HG02623 (cell line): Measurements from ENCODE around the gene GTPBP3.
"Not testable (repeated sequence)": the region's sequence is repeated elsewhere in the genome, so short reads cannot be mapped to it uniquely, and the experiment has no call there.

Source experiments
- ATAC-seq: cut with Tn5 transposase; IDR thresholded peaks from one replicate; pipeline ENCODE4 v1.9.1; 2021; ENCODE audit warnings: moderate library complexity; ENCODE audit not compliant: unreplicated experiment

GTPBP3 gene

GRCh38 chr19:17341386-17341785 is 4.0 kb downstream of the GTPBP3 start:
- ATAC-seq, result no peak

- no peak for ATAC-seq
Observed at GRCh38 chr19:17341845-17342244, 4.5 kb downstream of the GTPBP3 start.

DNA sequence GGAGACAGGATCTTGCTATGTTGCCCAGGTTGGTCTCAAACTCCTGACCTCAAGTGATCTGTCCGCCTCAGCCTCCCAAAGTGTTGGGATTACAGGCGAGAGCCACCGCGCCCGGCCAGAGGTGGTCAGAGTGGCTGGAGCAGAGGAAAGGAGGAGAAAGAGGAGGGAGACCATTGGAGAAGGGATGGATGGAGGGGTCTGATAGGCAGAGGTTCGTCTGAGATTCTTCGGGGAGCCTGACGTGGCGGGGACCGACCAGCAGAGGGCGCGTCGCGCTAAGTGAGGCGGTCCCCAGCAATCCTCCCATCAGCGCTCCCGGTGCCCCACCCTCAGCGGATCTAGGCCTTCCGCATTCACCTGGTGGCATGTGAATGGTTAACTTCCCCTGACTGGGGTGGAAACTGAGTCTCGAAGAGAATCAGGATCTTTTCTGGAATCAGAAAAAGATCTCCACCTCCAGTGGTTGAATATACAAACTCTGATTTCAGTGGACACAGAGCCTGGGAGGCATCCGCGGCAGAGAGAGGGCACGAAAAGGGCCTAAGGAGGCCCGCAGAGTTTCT is 8.8 kb downstream of the GTPBP3 start:
- ATAC-seq, result no peak

GRCh38 chr19:17347361-17347760 is 10.0 kb downstream of the GTPBP3 start:
- ATAC-seq, result no peak

DNA sequence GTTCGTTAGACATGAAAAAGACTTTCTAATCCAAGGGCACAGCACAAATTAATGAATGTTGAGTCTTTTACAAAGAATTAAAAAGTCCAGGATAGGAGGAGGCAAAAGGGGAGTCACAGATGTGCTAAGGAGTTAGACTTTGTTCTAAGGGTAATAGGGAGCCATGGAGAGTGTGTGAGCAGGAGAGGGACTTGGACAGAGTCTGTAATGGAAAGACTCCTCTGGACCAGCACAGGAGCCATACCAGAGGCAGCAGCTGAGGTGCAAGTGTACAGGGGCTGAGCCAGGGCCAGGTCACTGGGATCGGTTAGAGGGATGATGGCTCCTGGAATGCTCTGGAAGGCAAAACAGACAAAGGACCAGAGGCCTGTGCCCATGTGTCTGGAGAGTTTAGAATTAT is 10.5 kb downstream of the GTPBP3 start:
- no peak for ATAC-seq

DNA sequence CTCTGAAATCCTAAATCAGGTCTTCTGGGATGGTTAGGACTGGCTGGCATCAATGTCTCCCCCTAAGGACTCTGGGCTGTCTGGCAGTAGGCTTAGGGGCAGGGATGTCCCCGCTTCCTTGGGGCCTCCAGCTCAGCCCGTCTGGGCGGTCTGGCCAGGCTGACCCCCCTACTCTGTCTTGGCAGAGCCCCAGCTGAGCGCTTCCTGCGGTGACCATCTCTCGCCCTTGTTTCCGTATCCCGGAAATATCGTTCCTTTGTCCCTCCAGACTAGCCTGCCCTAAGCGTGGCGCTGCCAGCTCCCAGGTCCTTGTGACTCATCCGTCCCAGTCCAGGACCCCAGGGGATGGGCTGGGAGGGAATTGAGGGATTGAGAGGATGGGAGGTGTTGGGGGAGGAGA is 11.3 kb downstream of the GTPBP3 start:
- ATAC-seq, result no peak

GRCh38 chr19:17351815-17352435 is 14.6 kb downstream of the GTPBP3 start:
- no peak for ATAC-seq

- ATAC-seq, result no peak
Observed at GRCh38 chr19:17352608-17353280, 15.4 kb downstream of the GTPBP3 start.

- no peak for ATAC-seq
Observed at GRCh38 chr19:17353386-17353785, 16.0 kb downstream of the GTPBP3 start.

DNA sequence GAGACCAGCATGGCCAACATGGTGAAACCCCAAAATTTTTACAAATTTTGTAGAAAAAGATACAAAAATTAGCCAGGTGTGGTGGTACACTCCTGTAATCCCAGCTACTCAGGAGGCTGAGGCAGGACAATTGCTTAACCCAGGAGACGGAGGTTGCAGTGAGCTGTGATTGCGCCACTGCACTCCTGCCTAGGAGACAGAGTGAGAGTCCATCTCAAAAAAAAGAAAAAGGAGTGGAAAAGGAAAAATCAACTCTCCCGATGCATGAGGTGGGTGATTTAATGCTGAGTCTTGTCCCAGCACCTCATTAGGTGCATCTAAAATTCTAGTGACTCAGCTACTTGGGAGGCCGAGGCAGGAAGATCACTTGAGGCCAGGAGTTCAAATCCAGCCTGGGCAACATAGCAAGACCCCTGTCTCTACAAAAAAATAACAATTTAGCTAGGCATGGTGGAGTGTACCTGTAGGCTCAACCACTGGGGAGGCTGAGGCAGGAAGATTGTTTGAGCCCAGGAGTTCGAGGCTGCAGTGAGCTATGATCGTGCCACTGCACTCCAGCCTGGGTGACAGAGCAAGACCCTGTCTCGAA is 19.8 kb downstream of the GTPBP3 start:
- ATAC-seq, result no peak

- ATAC-seq, result no peak
Observed at GRCh38 chr19:17357724-17358123, 20.4 kb downstream of the GTPBP3 start.

- ATAC-seq, result no peak
Observed at GRCh38 chr19:17358395-17358794, 21.0 kb downstream of the GTPBP3 start.

DNA sequence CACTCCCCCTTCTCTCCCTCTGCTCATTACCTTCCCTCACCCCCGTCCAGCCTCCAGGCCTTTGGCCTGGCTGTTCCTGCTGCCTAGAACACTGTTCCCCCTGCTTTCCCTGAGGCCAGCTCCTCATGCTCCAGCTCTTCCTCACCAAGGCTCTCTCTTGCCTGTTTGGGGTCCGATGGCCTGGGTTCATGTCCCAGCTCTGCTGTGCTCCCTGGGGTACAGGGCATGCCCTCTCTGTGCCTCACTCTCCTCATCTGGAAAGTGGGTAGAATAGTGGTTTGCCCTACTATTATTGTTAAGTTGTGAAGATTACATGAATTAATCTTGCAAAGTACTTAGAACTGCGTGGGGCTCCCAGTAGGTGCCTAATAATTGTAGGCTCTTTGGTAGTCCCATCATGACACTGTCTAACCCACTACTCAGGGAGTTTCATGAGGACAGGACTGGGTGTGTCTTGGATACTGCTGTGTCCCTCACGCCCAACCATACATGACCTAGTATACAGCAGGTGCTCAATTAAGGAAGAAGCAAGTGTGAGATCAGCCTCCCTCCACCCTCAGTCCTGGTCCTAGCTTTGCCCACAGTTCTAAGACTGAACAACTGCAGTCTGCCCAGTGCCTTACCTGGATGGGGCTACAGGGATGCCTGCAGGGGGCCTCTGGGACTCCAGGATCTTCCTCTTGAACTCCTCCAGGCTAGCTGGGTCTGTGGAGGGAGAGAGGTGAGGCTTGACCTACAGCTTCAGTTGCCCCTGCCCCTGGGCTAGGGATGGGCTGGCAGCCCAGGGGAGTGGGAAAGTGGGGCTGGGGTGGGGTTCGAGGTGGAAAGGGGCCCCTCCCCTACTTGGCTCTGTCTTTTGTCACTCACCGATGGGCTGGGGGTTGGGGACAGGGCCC is 22.8 kb downstream of the GTPBP3 start:
- no peak for ATAC-seq

DNA sequence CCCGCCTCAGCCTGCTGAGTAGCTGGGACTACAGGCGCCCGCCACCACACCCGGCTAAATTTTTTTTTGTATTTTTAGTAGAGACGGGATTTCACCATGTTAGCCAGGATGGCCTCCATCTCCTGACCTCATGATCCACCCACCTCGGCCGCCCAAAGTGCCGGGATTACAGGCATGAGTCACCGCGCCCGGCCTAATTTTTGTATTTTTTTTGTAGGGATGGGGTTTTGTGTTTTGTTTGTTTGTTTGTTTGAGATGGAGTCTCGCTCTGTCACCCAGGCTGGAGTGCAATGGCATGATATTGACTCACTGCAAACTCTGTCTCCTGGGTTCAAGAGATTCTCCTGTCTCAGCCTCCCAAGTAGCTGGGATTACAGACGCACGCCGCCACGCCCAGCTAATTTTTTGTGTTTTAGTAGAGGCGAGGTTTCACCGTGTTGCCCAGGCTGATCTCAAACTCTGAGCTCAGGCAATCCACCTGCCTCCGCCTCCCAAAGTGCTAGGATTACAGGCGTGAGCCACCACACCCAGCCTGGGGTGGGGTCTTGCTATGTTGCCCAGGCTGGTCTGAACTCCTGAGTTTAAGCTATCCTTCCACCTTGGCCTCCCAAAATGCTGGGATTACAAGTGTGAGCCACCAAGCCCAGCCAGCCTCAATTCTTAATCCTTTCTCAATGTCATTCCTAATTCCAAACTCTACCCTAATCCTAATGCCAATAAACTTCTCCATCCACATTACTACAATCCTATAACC is 26.7 kb downstream of the GTPBP3 start:
- not testable (repeated sequence) for ATAC-seq

DNA sequence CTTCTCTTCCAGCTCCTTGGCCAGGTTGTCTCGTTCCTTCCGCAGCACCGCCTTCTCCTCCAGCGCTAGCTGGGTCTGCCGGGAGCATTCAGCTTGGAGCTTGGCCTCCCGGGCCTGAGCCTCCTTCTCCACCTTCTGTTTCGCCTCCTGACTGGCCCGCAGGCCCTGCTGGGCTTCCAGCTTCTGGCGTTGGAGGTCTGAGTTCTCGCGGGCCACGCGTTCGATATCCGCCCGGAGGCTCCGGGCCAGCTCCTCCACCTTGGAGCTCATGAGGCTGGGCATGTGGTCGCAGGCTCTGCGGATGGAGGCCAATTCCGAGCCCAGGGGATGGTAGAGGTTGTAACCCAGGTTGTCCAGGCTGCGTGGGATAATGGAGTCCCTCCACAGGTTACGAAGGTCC is 28.0 kb downstream of the GTPBP3 start:
- ATAC-seq, result no peak

- ATAC-seq, result peak; percentile 68
Observed at GRCh38 chr19:17370026-17370587, 32.8 kb downstream of the GTPBP3 start.

GRCh38 chr19:17376935-17377600 is 39.7 kb downstream of the GTPBP3 start, which contains the start of gene PLVAP:
Gene PLVAP (minus strand): TSS chr19:17377342. CDS start chr19:17377288, 54 bp downstream.
- ATAC-seq, result no peak

GRCh38 chr19:17378271-17378670 is 40.9 kb downstream of the GTPBP3 start:
- no peak for ATAC-seq

DNA sequence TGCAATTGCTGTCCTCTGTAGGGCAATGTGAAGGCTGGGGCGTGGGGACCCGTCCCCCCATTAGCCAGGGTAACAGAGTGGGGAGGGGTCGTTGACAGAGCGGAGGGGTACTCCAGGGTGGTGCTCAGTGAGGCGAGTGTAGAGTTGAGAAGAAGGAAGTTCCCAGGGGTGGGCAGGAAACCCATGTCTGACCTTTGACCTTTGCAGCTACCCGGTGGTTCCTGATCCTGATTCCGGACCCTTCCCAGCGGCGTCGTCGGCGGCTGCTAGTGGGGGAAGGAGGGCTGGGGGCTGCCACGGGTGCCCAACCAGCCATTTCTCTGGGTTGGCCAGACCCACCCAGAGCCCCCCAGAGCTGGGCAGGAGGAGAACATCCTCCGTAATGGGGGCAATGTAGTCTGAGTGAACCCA is 41.9 kb downstream of the GTPBP3 start:
- no peak for ATAC-seq
